GM18868 (cell line): ENCODE measurements around the gene PRG2.
A peak's percentile ranks its signal among the peaks of the same experiment; 100 is the strongest.
"Not testable (repeated sequence)": the region's sequence is repeated elsewhere in the genome, so short reads cannot be mapped to it uniquely, and the experiment has no call there.

Source experiments
- ATAC-seq: cut with Tn5 transposase; IDR thresholded peaks from one replicate; pipeline ENCODE4 v1.9.1; 2021; ENCODE audit warnings: mild to moderate bottlenecking, moderate library complexity; ENCODE audit not compliant: unreplicated experiment

PRG2 gene

DNA sequence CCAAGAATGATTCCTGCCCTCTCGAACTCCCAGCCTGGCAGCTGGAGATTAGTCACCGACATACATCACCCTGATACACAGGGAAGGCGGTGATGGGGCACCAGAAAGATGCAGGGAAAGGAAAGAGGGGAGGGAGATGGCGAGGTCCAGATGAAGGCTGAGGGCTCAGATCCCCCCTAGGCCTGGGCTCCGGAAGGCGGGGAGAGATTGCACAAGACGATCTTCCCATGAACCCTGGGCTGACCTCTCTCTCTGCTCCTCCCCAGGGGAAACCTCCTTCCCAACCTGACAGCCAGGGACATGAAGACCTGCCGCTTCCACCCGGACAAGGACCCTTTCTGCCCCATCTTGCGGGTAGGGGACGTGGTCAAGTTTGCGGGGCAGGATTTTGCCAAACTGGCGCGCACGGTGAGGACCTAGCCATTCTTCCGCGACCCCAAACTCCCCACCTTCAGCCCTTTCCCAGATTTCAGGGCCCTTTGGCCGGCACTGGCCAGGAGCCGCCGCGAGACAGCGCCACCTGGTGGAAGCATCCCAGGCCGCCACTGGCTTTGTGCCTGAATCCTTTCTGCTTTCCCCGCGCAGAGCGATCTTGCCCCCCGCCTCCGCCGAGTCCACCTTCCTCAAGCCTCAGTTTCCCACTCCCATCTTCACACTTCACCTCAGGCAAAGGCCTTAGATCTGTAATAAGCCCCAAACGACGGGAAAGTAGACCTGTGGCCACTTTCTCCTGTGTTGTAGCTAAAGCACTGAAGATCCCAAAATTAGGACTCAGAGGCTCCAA lies 40.8 kb downstream of the PRG2 start:
- no peak for ATAC-seq

GRCh38 chr11:57348636-57349313 lies 41.7 kb downstream of the PRG2 start:
- no peak for ATAC-seq

DNA sequence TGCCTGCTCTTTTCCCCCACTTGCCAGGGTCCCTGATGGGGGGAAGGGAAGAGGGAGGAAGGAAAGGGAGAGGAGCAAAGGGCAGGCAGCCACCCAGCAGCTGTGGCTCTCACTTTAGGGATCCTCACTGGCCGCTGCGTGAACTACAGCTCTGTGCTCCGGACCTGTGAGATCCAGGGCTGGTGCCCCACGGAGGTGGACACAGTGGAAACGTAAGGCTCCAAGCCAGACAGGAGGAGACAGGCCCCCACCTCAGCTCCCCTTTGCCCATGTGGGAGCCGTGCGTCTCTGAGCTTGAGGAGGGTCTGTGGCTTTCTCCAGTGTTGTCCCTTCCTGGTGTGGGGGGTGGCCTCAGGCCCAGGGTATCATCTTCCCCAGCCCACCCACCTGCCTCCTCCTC lies 42.4 kb downstream of the PRG2 start:
- no peak for ATAC-seq

DNA sequence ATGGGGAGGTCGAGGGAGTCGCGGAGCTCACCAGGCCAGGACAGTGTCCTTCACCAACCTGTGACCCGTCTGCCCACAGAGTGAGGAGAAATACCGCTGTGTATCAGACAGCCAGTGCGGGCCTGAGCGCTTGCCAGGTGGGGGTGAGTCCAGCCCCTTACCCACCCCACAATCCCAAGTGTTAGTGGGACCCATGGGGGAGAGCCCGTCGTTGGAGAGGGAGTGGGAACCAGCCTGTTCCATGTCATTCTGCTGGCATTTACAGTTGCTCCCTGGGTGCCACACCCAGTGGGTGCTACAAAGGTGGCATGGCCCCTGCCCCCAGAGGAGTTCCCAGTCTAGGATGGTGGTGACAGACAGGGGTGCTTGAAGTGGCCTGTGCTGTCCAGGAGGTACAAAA lies 43.1 kb downstream of the PRG2 start:
- ATAC-seq: no peak

DNA sequence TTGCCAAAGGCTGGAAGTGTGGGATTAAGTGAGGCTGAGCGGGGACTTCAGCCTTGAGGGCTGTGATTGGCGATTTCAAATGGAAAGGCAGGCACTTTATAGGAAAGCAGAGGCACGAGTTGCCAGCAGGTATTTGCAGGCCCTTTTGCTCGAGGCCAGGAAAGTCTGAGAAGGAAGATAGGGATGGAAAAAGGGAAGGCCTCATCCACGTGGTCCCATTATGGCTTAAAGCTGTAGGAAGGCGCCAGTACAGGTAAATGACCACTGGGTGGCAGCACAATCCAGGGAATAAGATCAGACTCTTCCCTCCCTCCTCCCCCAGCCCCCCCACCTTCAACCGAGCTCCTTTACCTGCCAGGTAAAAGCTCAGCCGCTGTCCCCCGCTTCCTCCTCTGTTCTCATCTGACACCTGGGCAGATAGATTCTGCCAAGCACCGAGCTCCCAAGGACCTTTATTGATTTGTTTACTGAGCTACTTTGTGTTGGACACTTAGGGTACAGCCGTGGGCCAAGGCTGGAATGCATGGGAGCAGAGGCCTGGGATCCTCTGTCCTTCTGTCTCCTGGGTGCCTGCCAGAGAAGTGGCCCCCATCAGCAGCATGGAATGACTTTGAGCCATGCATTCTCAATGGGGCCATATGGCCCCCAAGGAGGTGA lies 44.8 kb downstream of the PRG2 start:
- ATAC-seq: peak; percentile 79

DNA sequence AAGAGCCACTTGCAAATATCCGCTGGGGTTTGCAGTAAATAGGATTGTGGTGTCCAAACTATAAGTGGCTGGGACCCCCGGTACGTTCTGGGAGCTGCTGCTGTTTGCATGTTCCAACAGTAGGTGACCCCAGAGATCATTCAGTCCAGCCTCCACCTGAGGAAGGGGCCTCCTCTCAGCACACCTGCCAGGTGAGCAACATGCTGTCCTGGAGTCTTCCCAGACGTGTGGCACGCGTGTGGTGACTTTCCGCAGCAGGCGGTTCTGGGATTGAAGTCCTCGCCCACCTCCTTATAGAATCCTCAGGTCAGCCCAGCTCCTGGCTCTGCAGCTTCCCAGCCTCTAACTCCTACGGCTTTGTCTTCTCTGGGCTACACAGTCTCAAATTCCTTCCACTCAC lies 45.6 kb downstream of the PRG2 start:
- no peak for ATAC-seq

GRCh38 chr11:57343825-57344224 lies 46.6 kb downstream of the PRG2 start:
- ATAC-seq: no peak

- ATAC-seq: no peak
Measured at GRCh38 chr11:57342702-57343101, 47.7 kb downstream of the PRG2 start.

DNA sequence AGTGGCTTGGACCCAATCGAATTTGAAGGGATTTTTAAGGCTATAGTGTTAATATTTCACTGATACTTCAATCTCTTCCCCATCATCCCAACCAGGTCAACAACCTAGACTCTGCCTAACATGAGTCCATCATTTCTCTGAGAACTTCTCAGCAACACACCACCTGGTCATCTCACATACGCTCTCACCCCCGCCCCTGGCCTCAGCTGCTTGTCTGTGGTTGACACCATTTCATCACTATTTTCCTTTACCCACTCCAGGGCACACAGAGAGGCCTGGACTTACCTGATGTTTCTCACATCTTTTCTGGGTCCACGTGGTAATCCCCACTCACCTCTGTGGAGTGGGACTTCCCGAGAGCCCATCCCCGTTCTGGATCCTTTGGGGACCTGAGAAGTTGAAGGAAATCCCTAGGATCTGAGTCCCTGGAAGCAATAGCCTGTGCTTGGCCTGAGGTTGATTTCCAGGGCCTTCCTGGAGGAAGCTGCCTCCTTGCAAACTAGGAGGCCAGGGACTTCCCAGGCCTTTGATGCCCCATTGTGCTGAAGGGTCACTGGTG lies 49.1 kb downstream of the PRG2 start:
- ATAC-seq: no peak

GRCh38 chr11:57340039-57340615 lies 50.3 kb downstream of the PRG2 start:
- ATAC-seq: no peak

DNA sequence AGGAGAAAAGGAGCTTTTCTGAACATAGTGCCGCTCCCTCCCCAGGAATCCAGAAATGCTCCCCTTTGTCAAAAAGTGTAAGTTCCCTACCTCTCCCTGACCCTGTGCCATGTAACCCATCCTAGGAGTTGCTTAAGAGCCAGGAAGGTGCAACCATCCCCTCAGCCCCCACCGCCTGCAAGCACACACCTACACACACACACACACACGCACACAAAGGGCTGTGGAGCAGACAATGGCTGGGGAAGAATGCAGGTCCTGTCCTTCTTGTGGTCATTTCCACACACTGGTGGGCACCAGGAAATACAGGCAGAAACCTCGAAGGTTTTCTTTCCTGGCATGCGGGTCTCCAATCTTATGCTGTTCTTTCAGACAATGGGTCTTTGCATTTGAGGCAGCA lies 51.1 kb downstream of the PRG2 start:
- no peak for ATAC-seq

DNA sequence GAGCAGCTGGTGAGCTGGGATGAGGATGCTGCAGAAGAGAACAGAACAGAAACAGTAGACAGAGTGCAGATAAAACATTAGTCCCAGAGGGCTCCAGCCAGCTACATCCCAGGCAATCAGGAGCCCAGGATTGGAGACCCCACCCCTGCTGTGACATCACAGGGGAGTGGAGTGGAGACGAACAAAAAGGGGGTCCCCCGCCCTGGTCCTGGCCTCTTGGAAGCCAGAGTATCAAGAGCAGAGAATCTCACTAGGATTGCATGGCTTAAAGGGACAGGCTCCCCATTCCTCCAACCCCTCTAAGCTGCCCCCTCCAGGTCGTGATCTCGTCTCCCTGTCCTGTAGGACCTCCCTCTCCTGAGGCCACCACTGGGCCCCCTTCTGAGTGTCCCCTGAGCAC lies 52.3 kb downstream of the PRG2 start, which contains the start of gene P2RX3:
P2RX3 (plus strand) TSS at position 211 of the 400 bp plus-strand sequence. CDS start 199 bp downstream, outside the sequence.
- no peak for ATAC-seq

DNA sequence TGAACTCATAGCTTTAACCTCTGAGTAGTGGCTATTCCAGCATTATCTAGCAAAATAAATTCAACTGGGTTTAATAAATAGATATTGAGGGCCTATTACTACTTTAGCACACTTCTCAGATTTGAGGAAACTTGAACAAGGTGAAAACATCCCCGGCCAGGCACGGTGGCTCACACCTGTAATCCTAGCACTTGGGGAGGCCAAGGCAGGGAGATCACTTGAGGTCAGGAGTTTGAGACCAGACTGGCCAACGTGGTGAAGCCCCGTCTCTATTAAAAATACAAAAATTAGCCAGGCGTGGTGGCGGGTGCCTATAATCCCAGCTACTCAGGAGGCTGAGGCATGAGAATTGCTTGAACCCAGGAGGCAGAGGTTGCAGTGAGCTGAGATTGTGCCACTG lies 53.6 kb downstream of the PRG2 start:
- not testable (repeated sequence) for ATAC-seq
